Measurements from ENCODE around the gene EXOC3L2.

The EXOC3L2 gene

GRCh38 chr19:45218911-45219743, 26.1 kb downstream of the EXOC3L2 start:
- peak; percentile 19 for DNase-seq

DNA sequence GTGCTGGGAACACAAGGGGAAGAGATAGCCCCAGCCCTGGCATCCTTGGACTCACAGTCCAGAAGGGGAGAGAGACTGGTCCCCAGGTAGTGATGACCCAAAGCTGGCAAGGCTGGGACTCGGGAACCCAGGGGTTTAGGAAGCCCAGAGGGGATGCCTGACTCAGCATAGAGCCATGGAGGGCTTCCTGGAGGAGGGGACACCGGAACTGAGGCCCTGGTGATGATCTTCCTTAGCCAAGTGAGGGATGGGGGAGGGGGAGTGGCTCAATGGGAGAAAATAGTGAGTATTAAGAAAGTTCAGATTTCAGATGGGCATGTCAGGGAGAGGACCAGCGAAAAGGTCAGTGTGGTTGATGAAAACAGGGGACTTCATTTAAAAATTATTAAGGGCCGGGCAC, 26.8 kb downstream of the EXOC3L2 start:
- no peak for DNase-seq

DNA sequence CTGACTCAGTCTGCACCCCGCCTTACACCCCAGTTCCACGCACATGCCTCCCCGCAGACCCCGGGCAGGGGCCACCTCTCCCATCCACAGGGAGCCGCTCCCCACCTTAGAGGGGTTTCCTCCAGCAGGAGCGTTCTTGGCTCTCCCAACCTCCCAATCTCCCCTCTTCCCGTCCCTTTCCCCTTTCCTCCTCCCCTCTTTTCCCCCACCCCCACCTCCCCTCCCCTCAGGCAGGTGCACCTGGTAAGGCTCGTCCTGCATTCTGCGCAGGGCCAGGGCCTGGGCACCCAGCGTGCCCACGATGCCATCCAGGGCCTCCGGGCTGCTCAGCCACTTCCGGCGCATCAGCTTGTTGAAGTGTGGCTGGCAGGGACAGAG, 27.3 kb downstream of the EXOC3L2 start:
- DNase-seq = no peak

- DNase-seq = no peak
Observed at GRCh38 chr19:45217193-45217956, 27.8 kb downstream of the EXOC3L2 start.

DNA sequence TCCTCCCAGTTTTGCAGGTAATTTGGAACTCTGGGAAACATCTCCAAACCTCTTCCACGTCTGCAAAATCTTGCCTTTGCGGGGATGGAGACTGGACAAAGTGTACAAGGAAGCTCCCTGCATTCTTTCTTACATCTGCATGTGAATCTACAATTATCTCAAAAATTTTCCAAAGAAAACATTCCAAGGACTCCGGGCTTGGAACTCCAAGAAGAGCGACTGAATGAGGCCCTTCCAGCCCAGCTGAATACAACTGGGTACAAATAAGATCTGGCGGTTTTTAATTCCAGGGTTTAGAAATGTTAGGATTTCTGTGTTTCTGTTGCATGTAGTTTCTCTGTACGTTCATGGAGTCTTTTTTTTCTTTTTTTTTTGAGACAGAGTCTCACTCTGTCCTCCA, 28.5 kb downstream of the EXOC3L2 start:
- DNase-seq = no peak

DNA sequence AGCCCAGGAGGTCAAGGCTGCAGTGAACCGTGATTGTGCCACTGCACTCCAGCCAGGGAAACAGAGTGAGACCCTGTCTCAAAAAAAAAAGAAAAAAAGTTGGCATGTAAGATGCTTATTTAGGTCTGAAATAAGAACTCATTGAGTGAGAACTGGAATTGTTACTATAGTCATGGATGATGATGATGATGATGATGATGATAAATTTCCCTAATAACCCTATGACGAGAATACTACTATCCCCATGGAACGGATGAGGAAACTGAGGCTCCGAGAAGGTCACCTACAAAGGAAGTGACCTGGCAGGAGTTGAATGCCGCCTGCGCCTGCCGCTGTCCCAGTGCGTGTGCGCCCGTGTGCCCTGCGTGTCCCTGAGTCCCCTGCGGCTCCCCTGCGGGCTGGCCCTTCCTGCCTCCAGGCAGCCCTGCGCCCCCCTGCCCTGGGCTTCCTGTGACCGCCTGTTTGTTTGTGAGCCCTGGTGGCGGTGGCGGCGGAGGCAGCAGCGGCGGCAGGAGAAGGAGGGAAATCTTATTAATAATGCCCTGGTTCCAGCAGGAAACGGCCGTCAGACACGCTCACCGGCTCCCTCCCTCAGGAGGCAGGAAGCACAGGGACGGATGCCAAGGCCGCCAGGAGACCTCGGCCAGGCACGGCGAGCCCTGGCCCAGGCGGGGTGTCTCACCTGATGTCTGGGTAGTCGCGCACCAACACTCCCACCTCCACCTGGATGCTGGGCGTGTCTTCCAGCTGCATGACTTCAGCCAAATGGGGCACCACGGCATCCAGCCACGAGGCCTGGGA, 29.6 kb downstream of the EXOC3L2 start:
- DNase-seq = no peak

- DNase-seq = no peak
Observed at GRCh38 chr19:45213031-45213430, 32.2 kb downstream of the EXOC3L2 start.

DNA sequence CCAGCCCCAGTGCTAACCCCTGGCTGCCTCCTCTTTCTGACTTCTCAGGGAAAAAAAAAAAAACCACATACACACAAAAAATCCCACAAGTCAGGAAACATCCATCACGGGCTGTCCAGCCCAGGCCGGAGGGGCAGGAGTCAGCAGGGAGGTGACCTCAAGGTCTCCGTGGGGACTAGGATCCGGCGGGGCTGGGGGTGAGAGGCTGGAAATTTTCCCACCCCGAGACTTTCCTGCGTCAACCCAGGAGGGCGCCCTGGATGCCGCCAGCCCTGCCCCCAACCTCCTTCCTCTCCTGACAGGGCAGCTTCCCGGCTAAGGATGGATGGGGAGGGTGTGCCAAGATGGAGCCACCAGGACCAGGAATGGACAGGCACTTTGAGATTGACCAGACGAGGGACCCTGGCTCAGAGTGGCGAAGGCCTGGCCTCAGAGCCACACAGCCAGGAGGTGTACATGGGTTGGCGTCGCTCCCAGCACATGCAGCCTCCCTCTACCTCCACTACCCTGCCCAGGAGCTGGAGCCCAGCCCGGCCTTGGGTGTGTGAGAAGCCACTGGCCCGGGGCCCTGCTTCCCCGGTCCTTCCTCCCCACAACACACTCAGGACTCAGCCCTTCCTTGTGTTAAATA, 33.3 kb downstream of the EXOC3L2 start:
- DNase-seq = no peak

DNA sequence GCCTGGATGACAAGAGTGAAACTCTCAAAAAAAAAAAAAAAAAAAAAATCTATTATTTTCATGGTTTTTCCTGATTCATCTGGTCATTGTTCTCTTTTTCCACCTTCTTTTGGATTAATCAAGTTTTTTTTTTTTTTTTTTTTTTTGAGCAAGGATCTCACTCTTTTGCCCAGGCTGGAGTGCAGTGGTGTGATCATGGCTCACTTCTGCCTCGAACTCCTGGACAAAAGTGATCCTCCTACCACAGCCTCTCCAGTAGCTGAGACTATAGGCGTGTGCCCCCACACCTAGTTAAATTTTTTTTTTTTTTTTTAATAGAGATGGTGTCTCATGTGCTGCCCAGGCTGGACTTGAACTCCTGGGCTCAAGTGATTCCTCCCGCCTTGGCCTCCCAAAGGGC, 38.9 kb downstream of the EXOC3L2 start:
- no peak for DNase-seq

GRCh38 chr19:45205810-45206209, 39.4 kb downstream of the EXOC3L2 start:
- no peak for DNase-seq

- no peak for DNase-seq
Observed at GRCh38 chr19:45202637-45203036, 42.6 kb downstream of the EXOC3L2 start.

- peak; percentile 33 for DNase-seq
Observed at GRCh38 chr19:45200568-45200967, 44.6 kb downstream of the EXOC3L2 start.

DNA sequence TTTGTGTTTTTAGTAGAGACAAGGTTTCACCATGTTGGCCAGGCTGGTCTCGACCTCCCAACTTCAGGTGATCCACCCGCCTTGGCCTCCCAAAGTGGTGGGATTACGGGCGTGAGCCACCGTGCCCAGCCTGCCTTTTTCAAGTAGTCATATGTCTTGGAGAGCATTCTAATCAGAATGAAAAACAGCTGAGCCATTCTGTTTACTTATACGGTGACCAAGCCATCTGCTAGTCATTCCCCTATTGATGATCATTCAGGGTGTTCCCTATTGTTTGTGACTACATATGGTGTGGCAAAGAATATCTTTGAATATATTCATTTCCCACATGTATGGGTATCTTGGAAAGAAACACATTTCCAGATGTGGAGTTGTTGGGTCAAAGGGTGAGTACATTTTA, 49.4 kb downstream of the EXOC3L2 start:
- no peak for DNase-seq

GRCh38 chr19:45191375-45191774, 53.8 kb downstream of the EXOC3L2 start:
- no peak for DNase-seq

GRCh38 chr19:45189971-45190370, 55.2 kb downstream of the EXOC3L2 start:
- no peak for DNase-seq

DNA sequence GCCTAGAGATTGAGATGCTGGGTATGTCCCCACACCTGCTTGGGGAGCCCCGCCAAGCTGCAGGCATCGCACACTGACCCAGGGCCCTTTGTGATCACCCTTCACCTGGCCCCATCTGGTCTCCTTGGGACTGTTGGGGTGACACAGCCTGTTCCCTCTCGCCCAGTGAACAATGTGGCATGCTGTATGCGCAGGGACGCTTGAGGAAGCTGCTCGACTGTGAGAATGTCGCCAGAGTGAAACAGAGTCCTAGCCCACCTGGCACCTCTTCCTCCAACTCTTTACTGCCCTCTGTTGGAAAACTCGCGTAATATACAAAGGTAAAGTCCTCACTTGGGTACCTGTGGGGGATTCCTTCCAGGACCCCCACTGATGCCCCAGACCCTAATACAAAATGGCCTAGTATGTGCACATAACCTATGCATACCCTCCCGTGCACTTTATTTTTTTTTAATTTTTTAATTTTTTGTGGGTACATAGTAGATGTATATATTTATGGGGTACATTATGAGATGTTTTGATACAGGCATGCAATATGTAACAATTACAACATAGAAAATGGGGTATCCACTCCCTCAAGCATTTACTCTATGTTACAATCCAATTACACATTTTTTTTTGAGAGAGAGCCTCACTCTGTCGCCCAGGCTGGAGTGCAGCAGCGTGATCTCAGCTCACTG, 57.6 kb downstream of the EXOC3L2 start:
- DNase-seq = peak; percentile 14

DNA sequence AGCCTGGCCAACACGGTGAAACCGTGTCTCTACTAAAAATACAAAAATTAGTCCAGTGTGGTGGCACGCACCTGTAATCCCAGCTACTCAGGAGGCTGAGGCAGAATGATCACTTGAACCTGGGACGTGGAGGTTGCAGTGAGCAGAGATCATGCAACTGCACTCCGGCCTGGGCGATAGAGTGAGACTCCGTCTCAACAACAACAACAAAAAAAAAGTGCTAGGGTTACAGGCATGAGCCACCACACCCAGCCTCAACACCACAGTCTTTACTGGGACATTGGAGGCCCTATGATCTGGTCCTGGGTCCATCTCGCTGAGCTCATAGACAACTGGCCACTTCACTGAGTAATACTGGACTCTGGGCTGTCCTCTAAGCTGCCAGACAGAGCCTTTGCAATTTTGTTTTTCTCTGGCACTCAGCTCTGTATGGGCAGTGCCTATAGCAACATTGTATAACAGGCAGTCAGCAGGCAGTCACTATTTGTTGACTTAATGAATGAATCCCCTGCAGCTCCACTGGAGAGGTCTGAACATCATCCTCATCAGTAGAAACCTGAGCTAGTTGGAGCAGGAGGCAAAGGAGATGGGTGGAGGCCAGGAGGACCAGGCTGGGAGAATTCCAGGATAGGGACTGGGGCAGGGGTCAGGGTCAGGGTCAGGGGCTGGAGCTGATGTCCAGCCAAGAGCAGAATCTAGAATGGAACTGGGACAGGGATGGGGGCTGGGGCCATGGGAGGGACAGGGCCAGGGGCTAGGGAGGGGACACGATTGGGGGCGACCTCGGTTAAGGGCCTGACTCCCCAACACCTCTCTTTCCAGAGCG, 58.5 kb downstream of the EXOC3L2 start:
- no peak for DNase-seq

DNA sequence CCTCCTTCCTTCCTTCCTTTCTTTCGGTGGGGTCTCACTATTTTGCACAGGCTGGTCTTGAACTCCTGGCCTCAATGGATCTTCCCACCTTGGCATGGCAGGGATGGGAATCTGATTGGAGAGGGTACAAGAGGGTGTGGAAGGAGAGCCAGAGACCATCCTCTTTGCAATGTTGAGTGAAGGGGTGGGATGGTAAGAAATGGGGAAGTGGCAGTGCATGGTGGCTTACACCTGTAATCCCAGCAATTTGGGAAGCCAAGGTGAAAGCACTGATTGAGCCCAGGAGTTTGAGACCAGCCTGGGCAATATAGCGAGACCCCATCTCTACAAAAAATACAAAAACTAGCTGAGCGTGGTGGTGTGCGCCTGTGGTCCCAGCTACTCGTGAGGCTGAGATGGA, 61.1 kb downstream of the EXOC3L2 start:
- no peak for DNase-seq

- DNase-seq = no peak
Observed at GRCh38 chr19:45182758-45183157, 62.4 kb downstream of the EXOC3L2 start.

- peak; percentile 88 for DNase-seq
Observed at GRCh38 chr19:45180936-45181335, 64.3 kb downstream of the EXOC3L2 start.

DNA sequence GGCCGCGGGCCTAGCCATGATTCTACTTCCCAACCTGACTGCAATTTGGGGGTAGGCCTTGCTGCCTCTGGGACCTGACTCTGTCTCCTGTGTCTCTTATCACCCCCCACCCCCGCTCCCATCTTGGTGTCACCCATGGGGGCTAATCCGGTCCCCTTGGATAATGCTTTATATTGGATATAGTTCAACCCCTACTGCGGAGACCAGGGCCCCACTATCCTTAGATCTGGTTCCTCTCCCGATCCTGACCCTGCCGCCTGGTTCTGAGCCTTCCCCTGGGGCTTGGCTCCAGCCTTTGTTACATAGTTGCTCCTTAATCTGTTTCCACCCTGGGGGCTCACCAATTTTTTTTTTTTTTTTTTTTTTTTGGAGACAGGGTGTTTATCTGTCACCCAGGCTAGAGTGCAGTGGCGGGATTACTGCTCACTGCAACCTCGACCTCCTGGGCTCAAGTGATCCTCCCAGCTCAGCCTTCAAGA, 65.3 kb downstream of the EXOC3L2 start:
- no peak for DNase-seq

All from inflammatory macrophage treated with lipopolysaccharide for 4 hours (primary cell).